CD4-positive, alpha-beta T cell treated with Interleukin-15 for 1 hour (primary cell): ENCODE data around the gene SH2D3A.
A peak's percentile ranks its signal among the peaks of the same experiment; 100 is the strongest.
"Not testable (repeated sequence)": the region's sequence is repeated elsewhere in the genome, so short reads cannot be mapped to it uniquely, and the experiment has no call there.

Source experiments
- DNase-seq: peaks from one replicate; pipeline ENCODE4 v3.0.0-alpha.2; 2020

SH2D3A gene

DNA sequence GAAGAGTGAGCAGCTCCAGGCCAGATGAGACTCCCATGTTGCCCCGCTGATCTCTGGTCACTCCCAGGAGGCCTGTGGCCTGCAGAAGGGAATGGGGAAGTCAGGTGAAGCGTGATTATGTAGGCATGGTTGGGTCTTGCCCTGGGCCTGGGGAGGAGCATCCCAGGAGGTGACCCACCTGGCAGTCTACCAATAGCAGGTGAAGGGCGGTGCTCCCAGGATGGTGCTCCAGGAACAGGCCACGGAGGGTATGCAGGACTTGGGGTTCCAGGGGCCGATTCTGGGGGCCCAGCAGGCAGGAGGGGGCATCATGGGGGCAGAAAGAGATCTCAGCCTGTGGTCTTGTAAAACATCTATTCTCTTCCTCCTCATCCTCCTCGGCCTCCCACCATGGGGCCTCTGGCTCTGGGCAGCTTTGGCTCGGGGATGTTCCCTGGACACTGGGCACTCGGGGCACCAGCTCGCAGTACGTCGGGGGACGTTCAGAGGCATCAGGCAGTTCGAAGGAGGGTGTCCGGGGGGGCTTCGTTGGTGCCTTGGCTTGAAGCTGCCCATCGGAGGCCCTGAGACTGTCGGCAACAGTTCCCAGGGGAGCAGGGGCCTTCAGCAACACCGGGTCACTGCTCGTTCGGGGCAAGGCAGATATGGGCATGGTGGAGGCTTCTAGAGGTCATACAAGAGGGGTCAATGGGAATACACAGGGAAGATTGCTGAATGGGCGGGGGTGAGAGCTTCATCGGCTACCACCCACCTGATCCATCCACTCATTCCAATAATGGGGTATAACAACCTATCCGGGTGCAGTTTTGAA lies 12.4 kb downstream of the SH2D3A start:
- no peak for DNase-seq

DNA sequence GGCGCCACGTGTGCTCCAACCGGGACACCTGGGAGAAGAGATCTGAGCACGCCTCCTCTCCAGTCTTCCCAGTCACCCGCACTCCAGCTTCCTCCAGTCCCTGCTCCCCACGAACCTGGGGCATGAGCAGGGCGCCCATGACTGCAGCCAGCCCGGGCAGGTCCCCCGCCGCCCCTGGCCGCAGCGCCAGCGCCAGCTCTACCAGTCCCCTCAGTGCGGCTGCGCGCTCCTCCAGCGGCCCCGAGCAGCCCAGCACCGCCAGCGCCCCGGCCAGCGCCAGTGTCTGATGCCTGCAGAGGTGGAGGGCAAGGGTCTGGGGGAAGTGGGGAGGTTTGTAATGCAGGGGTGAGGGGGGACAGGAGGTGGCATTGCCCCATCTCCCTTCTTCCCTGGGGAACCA lies 13.1 kb downstream of the SH2D3A start:
- DNase-seq, result no peak

DNA sequence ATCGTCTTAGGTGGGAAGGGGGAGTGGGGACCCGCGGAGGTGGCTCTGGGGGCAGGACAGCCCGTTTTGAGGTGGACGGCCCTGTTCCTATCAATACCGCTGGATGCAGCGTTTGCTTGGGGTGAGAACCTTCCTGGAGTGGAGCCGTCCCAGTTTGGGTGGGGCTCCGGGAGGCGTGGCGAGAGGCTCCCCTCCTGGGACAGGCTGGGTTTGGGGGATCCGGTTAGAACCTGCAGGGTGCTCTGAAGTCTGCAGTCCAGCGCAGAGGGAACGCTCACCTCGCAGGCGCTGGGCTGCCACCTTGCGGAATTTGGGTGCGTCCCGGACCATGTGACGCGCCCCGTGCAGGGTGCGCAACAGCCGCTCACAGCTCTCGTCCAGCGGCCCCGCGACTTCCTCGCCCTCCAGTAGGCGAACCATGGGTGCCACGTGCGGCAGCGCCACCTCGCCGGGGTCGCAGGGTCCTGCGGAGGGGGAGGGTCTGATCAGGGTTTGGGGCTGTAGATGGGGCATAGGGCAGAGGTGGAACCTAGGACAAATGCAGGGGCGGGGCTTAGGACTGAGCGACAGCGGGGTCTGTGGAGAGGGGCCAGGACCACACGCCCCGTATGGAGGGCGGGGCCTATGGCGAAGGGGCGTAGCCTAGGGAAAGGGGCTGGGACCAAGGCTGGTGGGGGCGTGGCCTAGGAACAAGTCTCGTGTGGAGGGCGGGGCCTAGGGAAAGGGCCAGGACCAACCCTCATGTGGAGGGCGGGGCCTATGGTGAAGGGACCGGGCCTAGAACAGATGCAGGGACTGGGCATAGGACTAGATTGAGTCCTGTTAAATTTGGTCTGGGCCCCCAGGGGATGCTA lies 13.8 kb downstream of the SH2D3A start:
- DNase-seq, result peak; percentile 87

DNA sequence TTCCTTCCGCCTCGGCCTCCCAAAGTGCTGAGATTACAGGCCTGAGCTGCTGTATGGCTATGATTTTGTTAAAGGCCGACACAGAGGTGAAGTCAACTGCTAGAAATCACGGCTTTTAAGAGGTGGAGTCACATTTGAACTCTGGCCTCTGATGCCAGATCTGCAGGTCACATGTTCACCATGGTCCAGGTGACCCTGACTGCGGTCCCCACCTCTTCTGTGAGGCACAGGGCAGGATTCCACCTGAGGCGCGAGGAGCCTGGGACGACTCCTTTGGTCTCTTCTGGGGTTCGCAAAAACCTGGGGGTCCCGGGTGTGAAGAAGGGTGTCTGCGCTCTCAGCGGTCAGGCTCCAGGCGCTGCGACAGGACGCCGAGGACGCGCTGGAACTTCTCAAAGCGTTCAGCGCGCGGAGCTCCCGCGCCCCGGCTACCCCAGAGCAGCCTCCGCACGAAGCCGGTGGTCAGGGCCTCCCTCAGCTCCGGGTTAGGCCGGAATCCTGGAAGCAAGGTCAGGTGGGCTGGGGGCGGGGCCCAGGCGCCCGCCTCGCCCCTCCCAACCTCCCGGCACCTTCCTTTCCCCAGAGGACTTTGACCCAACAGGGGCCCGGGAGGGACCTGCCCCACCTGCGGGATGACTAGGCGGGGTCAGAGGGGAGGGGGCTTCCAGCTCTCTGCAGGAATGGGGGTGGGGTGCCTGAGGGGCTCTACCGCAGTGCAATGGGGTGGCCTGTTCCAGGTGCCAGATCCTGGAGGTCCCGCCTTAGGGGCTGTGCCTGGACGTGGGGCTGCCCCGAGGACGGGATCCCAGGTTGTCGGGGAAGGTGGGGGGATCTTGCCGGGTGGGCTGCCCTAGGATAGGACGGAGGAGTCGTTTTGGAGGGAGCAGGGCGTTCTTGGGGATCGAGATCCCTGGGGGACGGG lies 14.7 kb downstream of the SH2D3A start:
- DNase-seq, result no peak

DNA sequence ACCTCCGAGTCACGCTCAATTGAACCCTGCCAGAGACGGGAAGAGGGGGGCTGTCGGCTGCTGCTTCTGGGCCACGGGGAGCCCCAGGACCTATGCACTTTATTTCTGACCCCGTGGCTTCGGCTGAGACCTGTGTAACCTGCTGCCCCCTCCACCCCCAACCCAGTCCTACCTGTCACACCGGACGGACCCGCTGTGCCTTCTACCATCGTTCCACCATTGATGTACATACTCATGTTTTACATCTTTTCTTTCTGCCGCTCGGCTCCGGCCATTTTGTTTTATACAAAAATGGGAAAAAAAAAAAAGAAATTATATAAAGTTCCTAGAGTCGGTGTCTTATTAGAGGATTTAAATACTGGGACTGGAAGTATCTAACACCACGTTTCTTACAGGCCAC lies 16.0 kb downstream of the SH2D3A start:
- DNase-seq, result no peak

DNA sequence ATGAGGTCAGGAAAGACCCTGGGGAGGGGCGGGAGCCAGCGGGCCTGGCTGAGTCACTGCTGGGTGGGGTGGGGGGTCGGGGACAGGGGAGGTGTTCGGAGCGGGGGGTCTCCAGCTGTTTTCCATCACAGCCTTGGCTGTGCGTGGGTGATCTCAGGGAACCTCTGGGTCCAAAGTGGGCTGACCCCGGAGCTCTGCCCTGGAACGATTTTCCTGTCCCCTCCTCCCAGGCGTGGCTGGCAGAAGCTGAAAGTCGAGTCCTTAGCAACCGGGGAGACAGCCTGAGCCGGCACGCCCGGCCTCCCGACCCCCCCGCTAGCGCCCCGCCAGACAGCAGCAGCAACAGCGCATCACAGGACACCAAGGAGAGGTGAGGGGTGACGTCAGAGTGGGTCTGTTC lies 17.2 kb downstream of the SH2D3A start:
- DNase-seq, result no peak

DNA sequence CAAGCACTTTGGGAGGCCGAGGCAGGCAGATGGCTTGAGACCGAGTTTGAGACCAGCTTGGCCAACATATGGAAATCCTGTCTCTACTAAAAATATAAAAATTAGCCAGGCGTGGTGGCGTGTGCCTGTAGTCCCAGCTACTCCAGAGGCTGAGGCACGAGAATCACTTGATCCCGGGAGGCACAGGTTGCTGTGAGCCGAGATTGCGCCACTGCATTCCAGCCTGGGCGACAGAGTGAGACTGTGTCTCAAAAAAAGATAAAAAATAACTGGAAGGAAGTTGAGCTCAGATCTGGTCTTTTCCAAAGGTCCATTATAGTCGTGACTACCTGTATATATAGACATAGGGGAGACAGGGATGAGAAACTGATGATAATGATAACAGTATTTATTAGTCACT lies 18.7 kb downstream of the SH2D3A start:
- DNase-seq, result not testable (repeated sequence)

DNA sequence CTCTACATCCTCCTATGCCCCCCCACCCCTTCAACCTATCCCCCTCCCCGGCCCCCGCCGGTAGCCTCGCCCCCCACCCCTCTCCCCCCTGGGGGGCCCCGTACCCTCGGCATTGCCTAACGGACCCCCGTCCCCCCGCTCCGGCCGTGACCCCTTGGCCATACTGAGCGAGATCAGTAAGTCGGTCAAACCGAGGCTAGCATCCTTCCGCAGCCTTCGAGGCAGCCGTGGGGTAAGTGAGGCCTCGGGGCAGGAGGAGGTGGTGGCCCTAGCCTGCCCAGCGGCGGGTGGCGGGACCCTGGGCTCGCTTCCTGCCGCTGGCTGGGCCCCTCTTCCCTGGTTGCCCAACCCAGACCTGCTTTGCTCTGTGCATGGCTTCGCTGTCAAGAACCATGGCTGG lies 21.3 kb downstream of the SH2D3A start:
- DNase-seq, result no peak

DNA sequence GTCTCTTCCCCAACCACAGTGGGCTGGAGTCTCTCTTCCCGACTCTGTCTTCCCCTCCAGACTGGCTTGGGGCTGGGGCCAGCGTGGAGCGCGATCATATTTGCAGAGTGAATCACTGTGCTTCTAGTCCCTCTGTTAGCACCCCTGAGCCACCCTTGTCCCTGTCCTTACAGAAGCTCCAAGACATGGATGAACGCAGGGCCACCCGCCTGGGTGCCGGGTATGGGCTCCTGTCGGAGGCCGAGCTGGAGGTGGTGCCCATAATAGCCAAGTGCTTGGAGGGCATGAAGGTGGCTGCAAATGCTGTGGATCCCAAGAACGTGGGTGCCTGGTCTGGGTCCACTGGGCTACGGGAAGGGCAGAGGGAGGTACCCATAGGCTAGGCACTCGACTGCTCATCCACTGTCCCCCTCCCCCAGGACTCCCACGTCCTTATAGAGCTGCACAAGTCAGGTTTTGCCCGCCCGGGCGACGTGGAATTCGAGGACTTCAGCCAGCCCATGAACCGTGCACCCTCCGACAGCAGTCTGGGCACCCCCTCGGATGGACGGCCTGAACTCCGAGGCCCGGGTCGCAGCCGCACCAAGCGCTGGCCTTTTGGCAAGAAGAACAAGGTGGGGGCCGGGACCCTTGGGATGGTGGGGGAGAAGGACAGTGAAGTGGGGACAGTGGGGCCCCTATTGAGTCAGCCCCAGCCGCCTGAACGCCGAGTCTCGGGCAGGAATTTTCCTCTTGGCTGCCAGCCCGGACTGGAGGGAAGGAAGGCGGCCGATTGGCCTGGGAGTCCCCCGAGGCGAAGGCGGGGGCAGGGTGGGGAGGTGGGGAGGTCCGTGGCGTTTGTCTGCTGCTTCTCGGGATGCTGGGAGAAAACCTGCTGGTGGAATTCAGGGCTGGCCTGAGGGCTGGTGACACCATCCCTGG lies 22.6 kb downstream of the SH2D3A start:
- DNase-seq, result no peak

DNA sequence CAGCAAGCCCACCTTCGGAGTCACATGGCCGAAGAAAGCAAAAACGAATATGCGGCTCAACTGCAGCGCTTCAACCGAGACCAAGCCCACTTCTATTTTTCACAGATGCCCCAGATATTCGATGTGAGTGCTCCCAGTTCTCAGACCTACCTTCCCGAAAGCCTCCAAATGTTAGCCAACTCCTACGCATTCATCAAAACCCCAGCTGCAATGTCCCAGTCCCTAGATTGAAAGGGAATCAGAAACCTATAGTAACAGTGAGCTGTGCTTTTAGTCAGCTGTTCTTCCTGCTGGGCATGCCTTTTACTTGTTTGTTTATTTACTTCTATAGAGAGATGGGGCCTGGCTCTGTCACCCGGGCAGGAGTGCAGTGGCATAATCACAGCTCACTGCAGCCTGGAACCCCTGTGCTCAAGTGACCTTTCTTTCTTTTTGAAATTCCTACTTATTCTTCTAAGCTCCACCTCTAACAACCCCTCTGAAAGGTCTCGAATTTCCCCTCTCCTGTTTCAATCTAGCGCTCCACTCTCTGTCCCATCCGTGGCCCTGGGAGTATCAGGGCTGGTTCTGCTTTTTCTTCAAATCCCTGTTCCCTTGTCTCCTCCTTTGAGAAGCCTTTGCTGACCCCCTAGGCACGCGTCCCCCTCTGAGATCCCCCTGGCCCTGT lies 23.4 kb downstream of the SH2D3A start:
- DNase-seq, result no peak

DNA sequence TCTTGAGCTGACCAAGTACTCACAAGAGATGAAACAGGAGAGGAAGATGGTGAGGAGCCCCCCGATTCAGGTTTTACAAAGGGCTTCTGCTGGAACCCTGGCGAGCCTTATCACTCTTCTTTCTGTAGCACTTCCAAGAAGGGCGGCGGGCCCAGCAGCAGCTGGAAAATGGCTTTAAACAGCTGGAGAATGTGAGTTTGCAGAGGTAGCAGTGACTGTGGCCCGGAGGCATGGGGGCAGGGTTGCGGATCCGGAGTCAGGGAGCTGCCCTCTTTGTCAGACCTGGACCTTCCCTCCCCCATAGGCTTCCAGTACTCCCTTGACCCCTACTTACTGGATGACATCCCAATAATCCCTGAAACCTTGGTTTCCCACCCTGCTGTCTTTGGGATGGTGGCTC lies 24.2 kb downstream of the SH2D3A start:
- no peak for DNase-seq

DNA sequence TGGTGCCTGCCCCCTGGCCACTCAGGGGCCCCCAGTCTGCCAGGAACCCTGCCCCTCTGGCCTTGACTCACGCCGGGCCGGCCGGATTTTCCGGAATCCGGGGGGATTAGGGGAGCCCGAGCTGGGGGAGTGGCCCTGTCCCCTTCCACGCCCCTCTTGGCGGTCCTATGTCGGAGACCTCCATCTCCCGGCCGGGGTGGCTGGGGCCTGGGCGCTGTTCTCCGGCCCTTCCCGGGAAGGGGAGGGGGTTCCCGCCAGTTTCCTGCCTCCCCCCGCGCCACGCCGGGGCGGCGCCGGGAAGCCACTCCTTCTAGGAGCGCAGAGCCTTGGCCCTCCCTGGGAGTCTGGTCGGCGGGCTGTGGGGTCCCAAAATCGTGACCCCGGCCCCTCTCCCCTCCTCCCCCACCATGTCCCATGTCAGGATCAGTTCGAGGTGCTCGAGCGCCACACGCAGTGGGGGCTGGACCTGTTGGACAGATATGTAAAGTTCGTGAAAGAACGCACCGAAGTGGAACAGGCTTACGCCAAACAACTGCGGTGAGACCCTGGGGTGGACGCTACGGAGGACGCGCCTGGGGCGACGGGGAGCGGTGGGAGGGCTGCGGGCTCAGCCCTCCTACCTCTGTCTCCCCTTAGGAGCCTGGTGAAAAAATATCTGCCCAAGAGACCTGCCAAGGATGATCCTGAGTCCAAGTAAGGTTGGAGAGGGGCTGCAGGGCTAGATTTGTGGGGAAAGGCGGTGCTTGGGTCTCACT lies 26.5 kb downstream of the SH2D3A start:
- DNase-seq, result no peak

DNA sequence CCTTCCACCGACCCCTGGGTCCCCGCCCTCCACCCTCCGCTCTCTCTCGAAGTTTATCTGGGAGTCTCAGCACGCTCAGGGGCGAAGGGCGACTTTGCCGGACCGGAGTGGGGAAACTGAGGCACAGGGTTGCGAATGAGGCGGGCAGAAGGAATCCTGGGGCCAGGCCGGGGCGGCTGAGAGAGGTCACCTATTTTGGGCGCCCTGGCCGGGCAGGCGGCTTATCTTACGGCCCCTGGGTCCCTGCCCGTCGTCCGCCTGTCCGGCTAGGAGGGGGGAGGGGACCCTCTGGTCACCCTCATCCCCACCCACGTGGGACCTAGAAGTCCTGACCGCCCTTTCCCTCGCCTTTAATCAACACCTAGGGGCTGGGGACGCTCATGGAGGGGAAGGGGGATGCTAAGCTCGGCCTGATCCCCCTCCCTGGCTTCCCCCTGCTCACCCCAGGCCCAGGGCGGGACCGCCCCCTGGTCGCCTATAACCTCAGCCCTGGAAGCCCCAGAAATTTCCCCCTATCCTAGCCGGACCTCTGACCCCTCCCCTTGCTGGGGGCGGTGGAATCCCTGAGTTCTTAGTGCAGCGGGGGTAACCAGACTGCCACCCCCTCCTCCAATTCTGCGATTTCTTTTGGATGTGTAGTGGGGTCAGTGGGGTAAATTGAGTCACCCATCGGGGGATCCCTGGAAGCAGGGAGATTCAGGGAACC lies 27.2 kb downstream of the SH2D3A start:
- DNase-seq, result no peak

DNA sequence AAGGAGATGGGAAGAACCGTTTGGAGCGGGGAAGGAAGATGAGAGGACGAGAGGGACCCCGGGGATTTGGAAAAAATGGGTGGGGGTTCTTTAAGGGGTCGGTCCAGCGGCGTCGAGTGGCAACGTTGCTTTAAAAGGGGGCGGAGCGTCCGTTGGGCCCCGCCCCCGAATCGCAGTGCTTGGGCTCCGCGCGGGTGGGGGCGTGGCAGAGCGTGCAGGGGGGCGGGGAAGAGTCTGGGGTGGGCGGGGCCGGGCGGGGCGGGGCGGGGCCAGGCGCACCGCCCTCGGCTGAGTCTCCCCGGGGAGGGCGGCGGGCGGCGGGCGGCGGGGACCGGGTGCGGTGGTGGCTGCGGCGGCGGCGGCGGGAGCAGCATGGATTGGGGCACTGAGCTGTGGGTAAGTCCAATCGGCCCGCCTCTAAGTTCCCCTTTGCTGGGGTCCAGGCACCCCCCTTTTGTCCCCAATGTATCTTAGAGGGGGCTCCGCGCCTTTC lies 27.8 kb downstream of the SH2D3A start, which contains the start of gene TRIP10:
Gene TRIP10, plus strand, starts transcription at position 291 of the 493 bp plus-strand sequence. Its CDS starts 82 bp downstream, at position 373.
- peak; percentile 87 for DNase-seq

DNA sequence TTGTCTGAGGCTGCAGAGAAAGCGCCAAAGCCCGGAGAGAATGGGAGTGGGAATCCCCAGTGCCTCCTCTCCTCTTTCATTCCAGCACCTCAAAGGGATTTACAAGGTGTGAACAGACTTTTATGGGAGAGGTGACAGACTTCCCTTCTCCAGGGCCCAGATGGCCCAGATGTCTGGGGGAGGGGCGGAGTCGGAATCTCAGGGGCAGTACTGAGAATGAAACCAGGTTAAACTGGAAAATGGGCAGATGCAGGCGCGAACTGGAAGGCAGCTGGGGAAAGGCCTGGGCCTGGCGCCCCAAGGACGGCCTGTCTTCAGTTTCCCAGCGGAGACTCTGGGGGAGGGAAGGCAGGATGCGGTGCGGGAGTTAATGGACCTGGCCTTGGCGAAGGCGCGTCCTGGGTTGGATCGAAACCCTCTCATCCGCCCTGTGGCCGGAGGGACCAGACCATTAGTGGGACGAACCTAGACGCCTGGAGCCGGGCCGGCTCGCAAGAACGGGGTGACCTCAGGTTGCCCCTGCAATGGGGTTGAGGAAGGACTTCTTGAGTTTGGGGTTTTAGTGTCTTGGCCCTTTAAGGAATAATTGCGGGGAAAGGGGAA lies 28.3 kb downstream of the SH2D3A start:
- DNase-seq, result no peak

DNA sequence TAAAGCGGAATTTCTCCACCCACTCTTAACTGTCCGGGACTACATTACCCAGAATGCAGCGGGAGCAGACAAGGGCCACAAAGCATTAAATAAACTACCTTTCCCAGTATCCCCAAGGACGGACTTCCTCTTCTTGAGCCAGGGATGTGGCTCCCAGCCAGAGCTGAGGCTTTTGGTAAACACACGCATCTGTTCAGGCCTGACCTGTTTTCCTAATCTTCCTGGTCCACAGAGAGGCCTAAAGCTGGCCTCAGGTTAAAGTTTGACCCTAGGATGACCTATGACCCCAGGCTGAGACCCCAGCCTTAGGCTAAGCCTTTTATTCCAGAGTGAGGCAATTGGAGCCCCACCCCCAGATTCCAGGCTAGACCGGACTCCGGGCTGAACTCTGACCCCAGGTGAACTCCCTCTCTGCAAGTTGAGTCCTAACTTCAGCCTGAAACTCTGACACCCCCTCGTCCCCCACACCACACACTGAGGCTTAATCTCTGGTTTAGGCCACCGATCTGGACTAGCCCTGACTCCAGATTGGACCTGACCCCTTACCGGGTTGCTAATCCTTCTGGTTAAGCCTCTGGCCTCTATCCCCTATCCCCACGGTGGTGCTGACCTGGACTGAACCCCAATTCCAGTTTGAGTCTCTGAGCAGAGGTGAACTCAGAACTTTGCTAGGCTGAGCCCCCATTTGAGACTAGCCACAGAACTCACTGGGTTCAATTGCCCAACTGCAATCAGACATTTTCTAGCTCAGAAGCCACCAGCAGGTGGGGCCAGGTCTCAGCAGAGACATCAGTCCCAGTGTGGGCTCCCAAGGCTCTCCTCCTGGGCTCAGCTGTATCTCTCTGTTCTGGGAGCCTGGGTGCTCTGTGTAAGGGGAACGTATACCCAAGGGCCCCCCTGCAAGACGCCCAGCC lies 29.1 kb downstream of the SH2D3A start:
- DNase-seq, result peak; percentile 84

DNA sequence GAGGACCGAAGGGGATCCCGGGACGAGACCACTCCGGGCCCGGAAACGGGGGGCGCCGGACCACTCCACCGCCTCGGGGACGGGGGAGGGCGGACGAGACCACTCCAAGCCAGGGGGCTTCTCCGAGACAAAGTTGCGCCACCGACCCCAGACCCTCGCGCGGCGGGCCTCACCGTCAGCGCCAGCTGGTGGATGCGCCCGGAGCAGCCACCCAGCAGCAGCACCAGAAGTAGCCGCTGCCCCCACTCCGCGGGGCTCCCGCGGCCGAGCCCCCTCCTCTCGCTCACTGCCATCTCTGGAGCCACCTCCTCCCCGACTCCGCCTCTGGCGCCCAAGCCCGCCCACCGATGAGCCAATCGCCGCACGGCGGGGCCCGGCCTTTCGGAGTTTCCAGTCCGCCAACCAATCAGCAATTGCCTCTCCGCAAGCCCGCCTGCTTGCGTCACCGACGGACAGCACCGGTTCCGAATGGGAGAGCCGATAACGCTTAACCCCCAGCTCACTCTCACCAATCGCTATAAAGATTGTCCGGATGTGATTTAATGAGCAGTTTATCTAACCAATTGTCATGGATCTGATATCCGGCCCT lies 29.9 kb downstream of the SH2D3A start, which contains the start of gene GPR108:
Gene GPR108, minus strand, starts transcription at position 297 of the 589 bp plus-strand sequence. Its CDS starts 4 bp downstream, at position 293.
- peak; percentile 100 for DNase-seq
